Activated naive CD4-positive, alpha-beta T cell treated with anti-CD3 and anti-CD28 coated beads, Interleukin-2, amount 10 ng/mL, durations not matched to agents 5 hours and 36 hours (primary cell): Measurements from ENCODE around the gene CRP. TPM values are rescaled to one million over a fixed set of nuclear protein-coding genes. Genes with fewer than 3 reads are reported as not detected.

Experiments used
- total RNA-seq, 2 experiments: library from RNA; stranded (reverse); gene quantifications; one replicate each; pipeline ENCODE4 v1.2.3, GENCODE V29; 2021

Gene CRP, protein sequence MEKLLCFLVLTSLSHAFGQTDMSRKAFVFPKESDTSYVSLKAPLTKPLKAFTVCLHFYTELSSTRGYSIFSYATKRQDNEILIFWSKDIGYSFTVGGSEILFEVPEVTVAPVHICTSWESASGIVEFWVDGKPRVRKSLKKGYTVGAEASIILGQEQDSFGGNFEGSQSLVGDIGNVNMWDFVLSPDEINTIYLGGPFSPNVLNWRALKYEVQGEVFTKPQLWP
- total RNA-seq, result not detected

DNA sequence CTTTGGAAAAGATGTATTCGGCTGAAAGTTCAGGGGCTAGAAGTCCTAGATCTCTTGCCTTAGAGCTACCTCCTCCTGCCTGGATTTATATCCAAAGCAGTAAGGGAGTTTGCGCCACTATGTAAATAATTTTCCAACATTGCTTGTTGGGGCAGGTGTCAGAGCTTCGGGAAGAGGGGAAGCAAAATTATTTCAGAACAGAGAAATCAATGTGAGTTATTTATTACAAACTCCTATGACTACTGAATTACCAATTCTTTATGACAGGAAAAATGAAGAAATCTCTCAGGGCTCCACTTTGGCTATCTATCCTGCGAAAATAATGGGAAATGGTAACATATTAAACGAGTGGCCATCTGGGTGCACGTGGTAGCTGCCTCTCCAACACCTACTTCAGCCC, at the start of gene CRP:
CRP (minus strand) TSS at position 61 of the 400 bp plus-strand sequence. CDS start 104 bp downstream, outside the sequence.

Other genes with a start within 250 kb of the CRP start
- not detected for gene OR10J5, start 178.6 kb downstream of the CRP start, total RNA-seq
- gene APCS, start 126.8 kb downstream of the CRP start, total RNA-seq, result not detected
- gene DUSP23, start 66.4 kb upstream of the CRP start, total RNA-seq, result 10 to 100 TPM; 24.9 to 25.0 TPM
- not detected for gene FCRL6, start 87.8 kb upstream of the CRP start, total RNA-seq
- under 1 TPM; 0.48 to 0.60 TPM for gene SLAMF8, start 112.3 kb upstream of the CRP start, total RNA-seq
- not detected for gene VSIG8, start 148.1 kb upstream of the CRP start, total RNA-seq
- under 1 TPM; 0.76 to 0.91 TPM for gene CFAP45, start 185.6 kb upstream of the CRP start, total RNA-seq
- 100 to 1,000 TPM; 371 to 390 TPM for gene TAGLN2, start 210.9 kb upstream of the CRP start, total RNA-seq
- gene IGSF9, start 231.0 kb upstream of the CRP start, total RNA-seq, result not detected
- not detected for gene SLAMF9, start 239.6 kb upstream of the CRP start, total RNA-seq